GM19035 (cell line): Measurements from ENCODE around the gene SOBP.
A peak's percentile ranks its signal among the peaks of the same experiment; 100 is the strongest.
"Not testable (repeated sequence)": the region's sequence is repeated elsewhere in the genome, so short reads cannot be mapped to it uniquely, and the experiment has no call there.

Source experiments
- ATAC-seq: cut with Tn5 transposase; IDR thresholded peaks from one replicate; pipeline ENCODE4 v1.9.1; 2021; ENCODE audit not compliant: unreplicated experiment

The SOBP gene

GRCh38 chr6:107489636-107490565 is at the start of gene SOBP:
Gene SOBP (plus strand): TSS chr6:107490117. CDS start chr6:107490617, 500 bp downstream.
- no peak for ATAC-seq

GRCh38 chr6:107440936-107441335 is 49.0 kb upstream of the SOBP start:
- no peak for ATAC-seq

GRCh38 chr6:107441682-107442081 is 48.2 kb upstream of the SOBP start:
- no peak for ATAC-seq

GRCh38 chr6:107442938-107443607 is 46.8 kb upstream of the SOBP start:
- no peak for ATAC-seq

- ATAC-seq = no peak
Observed at GRCh38 chr6:107443608-107444267, 46.2 kb upstream of the SOBP start.

GRCh38 chr6:107444277-107444676 is 45.6 kb upstream of the SOBP start:
- ATAC-seq = no peak

- no peak for ATAC-seq
Observed at GRCh38 chr6:107447663-107448216, 42.2 kb upstream of the SOBP start.

- no peak for ATAC-seq
Observed at GRCh38 chr6:107448776-107449175, 41.1 kb upstream of the SOBP start.

- peak; percentile 34 for ATAC-seq
Observed at GRCh38 chr6:107458672-107459282, 31.1 kb upstream of the SOBP start.

- ATAC-seq = peak; percentile 96
Observed at GRCh38 chr6:107459283-107460082, 30.4 kb upstream of the SOBP start, which contains the start of gene PDSS2. Gene PDSS2 (minus strand): TSS chr6:107459564. CDS start chr6:107459285, 279 bp downstream.

GRCh38 chr6:107460083-107460631 is 29.8 kb upstream of the SOBP start:
- no peak for ATAC-seq

GRCh38 chr6:107466062-107466461 is 23.9 kb upstream of the SOBP start:
- no peak for ATAC-seq

GRCh38 chr6:107470364-107470763 is 19.6 kb upstream of the SOBP start:
- ATAC-seq = no peak

GRCh38 chr6:107473660-107474059 is 16.3 kb upstream of the SOBP start:
- ATAC-seq = no peak

- not testable (repeated sequence) for ATAC-seq
Observed at GRCh38 chr6:107475360-107475759, 14.6 kb upstream of the SOBP start.

- ATAC-seq = not testable (repeated sequence)
Observed at GRCh38 chr6:107475826-107476225, 14.1 kb upstream of the SOBP start.

GRCh38 chr6:107479089-107479690 is 10.7 kb upstream of the SOBP start:
- no peak for ATAC-seq

GRCh38 chr6:107485157-107485556 is 4.8 kb upstream of the SOBP start:
- ATAC-seq = no peak

- ATAC-seq = no peak
Observed at GRCh38 chr6:107488174-107488874, 1.6 kb upstream of the SOBP start.
